GM15510 (cell line): Measurements from ENCODE around the gene HACE1.

Experiments used
- POLR2A ChIP-seq: IDR thresholded peaks from 3 replicates; pipeline ENCODE4 v1.6.1; 2011; ENCODE audit warnings: borderline replicate concordance; ENCODE audit not compliant: insufficient read length; ENCODE audit errors: extremely low read depth

HACE1 gene

GRCh38 chr6:104859225-104860146 is at the start of gene HACE1:
HACE1 (minus strand) TSS chr6:104859919; CDS start chr6:104859642, 277 bp downstream.
- TF ChIP-seq POLR2A: peak; percentile 61

- TF ChIP-seq POLR2A: no peak
Measured at GRCh38 chr6:104908888-104909525, 49.3 kb upstream of the HACE1 start.

- no peak for TF ChIP-seq POLR2A
Measured at GRCh38 chr6:104908031-104908887, 48.5 kb upstream of the HACE1 start.

- no peak for TF ChIP-seq POLR2A
Measured at GRCh38 chr6:104896914-104897313, 37.2 kb upstream of the HACE1 start.

- no peak for TF ChIP-seq POLR2A
Measured at GRCh38 chr6:104888066-104888465, 28.3 kb upstream of the HACE1 start.

- no peak for TF ChIP-seq POLR2A
Measured at GRCh38 chr6:104887350-104887749, 27.6 kb upstream of the HACE1 start.

- TF ChIP-seq POLR2A: no peak
Measured at GRCh38 chr6:104885518-104886043, 25.9 kb upstream of the HACE1 start.

- TF ChIP-seq POLR2A: no peak
Measured at GRCh38 chr6:104884867-104885517, 25.3 kb upstream of the HACE1 start.

GRCh38 chr6:104881964-104882668 is 22.4 kb upstream of the HACE1 start:
- no peak for TF ChIP-seq POLR2A

- TF ChIP-seq POLR2A: no peak
Measured at GRCh38 chr6:104862456-104862855, 2.7 kb upstream of the HACE1 start.

GRCh38 chr6:104860221-104860620 is 502 bp upstream of the HACE1 start:
- no peak for TF ChIP-seq POLR2A

GRCh38 chr6:104858642-104859041 is 1.1 kb downstream of the HACE1 start:
- no peak for TF ChIP-seq POLR2A

- TF ChIP-seq POLR2A: no peak
Measured at GRCh38 chr6:104855507-104855906, 4.2 kb downstream of the HACE1 start.
